ENCODE results near the gene PAQR9. TPM values are rescaled to one million over a fixed set of nuclear protein-coding genes. Genes with fewer than 3 reads are reported as not detected.
A peak's percentile ranks its signal among the peaks of the same experiment; 100 is the strongest.

Gene PAQR9
- total and polyA plus RNA-seq, 9 of the 15 experiments (the other 6 are each of a cell fraction or from before 2014, with no cell fraction given), result 0.04 to 0.58 (median 0.22) TPM

DNA sequence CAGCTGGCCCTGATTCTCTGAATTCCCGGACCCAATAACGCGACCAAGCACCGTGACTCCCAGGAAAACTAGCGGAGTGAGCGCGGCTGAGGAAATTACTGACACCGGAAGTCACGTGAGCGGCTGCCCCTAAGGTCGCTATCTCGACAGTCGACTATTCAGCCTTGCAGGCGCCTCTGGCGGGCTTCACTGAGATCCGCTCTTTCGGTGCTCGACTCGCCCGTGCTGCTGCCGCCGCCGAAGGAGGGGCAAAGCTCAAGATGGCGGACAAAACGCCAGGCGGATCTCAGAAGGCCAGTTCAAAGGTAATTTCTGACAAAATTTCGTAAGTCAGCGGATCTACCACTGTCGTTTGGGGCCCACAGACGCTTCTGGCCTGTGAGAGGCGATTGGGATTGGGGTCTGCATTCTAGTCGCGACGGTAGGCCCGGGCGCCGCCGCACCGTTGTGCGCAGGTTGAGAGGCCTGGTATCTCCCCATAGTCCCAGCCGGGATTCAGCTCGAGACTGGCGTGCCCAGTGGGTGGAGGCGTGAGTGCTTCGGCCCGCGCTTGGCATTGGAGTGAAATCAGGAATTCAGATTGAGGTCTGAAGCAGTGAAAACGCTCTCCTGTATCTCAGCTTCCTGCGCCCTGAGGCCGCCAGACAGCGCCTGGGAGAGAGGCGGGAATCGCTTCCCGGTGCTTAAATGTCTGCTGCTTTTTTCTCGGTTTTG is 38.1 kb upstream of the PAQR9 start, which contains the start of gene U2SURP (continued):
- TF ChIP-seq, protein P1, sequence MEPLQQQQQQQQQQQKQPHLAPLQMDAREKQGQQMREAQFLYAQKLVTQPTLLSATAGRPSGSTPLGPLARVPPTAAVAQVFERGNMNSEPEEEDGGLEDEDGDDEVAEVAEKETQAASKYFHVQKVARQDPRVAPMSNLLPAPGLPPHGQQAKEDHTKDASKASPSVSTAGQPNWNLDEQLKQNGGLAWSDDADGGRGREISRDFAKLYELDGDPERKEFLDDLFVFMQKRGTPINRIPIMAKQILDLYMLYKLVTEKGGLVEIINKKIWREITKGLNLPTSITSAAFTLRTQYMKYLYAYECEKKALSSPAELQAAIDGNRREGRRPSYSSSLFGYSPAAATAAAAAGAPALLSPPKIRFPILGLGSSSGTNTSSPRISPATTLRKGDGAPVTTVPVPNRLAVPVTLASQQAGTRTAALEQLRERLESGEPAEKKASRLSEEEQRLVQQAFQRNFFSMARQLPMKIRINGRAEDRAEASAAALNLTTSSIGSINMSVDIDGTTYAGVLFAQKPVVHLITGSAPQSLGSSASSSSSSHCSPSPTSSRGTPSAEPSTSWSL (CRISPR knock-in tag; IDR thresholded peaks at IDR 0.05; ENCODE audit: borderline replicate concordance), result no peak
- peak; percentile 91 for TF ChIP-seq ELF1 (tag; IDR thresholded peaks at IDR 0.05)
- TF ChIP-seq NR1H2 (CRISPR knock-in tag; IDR thresholded peaks at IDR 0.05), result 0 out of 2 replicates have a peak, but pooled peaks have one; percentile 49
- TF ChIP-seq, protein P2, sequence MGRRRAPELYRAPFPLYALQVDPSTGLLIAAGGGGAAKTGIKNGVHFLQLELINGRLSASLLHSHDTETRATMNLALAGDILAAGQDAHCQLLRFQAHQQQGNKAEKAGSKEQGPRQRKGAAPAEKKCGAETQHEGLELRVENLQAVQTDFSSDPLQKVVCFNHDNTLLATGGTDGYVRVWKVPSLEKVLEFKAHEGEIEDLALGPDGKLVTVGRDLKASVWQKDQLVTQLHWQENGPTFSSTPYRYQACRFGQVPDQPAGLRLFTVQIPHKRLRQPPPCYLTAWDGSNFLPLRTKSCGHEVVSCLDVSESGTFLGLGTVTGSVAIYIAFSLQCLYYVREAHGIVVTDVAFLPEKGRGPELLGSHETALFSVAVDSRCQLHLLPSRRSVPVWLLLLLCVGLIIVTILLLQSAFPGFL (CRISPR knock-in tag; IDR thresholded peaks at IDR 0.05), result no peak
- TF ChIP-seq, protein P3, sequence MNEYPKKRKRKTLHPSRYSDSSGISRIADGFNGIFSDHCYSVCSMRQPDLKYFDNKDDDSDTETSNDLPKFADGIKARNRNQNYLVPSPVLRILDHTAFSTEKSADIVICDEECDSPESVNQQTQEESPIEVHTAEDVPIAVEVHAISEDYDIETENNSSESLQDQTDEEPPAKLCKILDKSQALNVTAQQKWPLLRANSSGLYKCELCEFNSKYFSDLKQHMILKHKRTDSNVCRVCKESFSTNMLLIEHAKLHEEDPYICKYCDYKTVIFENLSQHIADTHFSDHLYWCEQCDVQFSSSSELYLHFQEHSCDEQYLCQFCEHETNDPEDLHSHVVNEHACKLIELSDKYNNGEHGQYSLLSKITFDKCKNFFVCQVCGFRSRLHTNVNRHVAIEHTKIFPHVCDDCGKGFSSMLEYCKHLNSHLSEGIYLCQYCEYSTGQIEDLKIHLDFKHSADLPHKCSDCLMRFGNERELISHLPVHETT (CRISPR knock-in tag; conservative IDR thresholded peaks at IDR 0.05 in 1 of 2, IDR thresholded peaks at IDR 0.05 in 1 of 2), result peak in 1 of 2 experiments; percentile 88; a peak in 2 of 4 replicates
- TF ChIP-seq, protein P4, sequence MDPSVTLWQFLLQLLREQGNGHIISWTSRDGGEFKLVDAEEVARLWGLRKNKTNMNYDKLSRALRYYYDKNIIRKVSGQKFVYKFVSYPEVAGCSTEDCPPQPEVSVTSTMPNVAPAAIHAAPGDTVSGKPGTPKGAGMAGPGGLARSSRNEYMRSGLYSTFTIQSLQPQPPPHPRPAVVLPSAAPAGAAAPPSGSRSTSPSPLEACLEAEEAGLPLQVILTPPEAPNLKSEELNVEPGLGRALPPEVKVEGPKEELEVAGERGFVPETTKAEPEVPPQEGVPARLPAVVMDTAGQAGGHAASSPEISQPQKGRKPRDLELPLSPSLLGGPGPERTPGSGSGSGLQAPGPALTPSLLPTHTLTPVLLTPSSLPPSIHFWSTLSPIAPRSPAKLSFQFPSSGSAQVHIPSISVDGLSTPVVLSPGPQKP (CRISPR knock-in tag; IDR thresholded peaks at IDR 0.05), result no peak
- 0 out of 2 replicates have a peak, but pooled peaks have one; percentile 20 for TF ChIP-seq THAP12 (CRISPR knock-in tag; IDR thresholded peaks at IDR 0.05)
- TF ChIP-seq MEF2D (tag; conservative IDR thresholded peaks at IDR 0.05; ENCODE audit: low read depth), result no peak
- TF ChIP-seq ZBTB11 (CRISPR knock-in tag; IDR thresholded peaks at IDR 0.05), result peak in 1 of 3 experiments; percentile 95; a peak in 2 of 6 replicates
- no peak for TF ChIP-seq ZKSCAN8 (CRISPR knock-in tag; IDR thresholded peaks at IDR 0.05)
- TF ChIP-seq THAP7 (CRISPR knock-in tag; IDR thresholded peaks at IDR 0.05), result no peak
- no peak for TF ChIP-seq TAL1 (IDR thresholded peaks at IDR 0.05)

Data from K562 (cell line).